ENCODE results near the gene SMYD2. TPM values are rescaled to one million over a fixed set of nuclear protein-coding genes. Genes with fewer than 3 reads are reported as not detected.

SMYD2 gene
- total RNA-seq, 1 experiment from 2014 or later, result 47.5 TPM

GRCh38 chr1:214360525-214361164 lies 79.7 kb downstream of the SMYD2 start:
- peaks cover 34% of the 10 kb centered on the region for H3K36me3 Mint-ChIP-seq (ENCODE audit: insufficient read depth, unreplicated experiment)
- intact Hi-C loops (cut with micrococcal nuclease; ENCODE audit: unreplicated experiment), result no loop called here
- no peaks in the 10 kb centered on the region for H3K9me3 Mint-ChIP-seq (ENCODE audit: low read depth, unreplicated experiment)
- TF ChIP-seq CTCF (IDR thresholded peaks at IDR 0.05; ENCODE audit: unreplicated experiment), result no peak
- no TSS peak for BruUV-seq (replicated peaks)
- CTCF ChIA-PET, result interaction anchor here (0.6 kb wide), 1 partner anchor 27 kb away, joined by 4 read pairs; no protein-coding TSS in a partner anchor
- H3K27me3 Mint-ChIP-seq (ENCODE audit: unreplicated experiment), result no peaks in the 10 kb centered on the region
- DNase-seq, result no peak
- no peaks in the 10 kb centered on the region for H3K4me1 Mint-ChIP-seq (ENCODE audit: low read depth, unreplicated experiment)
- no peak overlapping the region for H3K27ac Mint-ChIP-seq (ENCODE audit: unreplicated experiment)
- H3K4me3 Mint-ChIP-seq (ENCODE audit: low read depth, unreplicated experiment), result no peak overlapping the region

- H3K4me3 Mint-ChIP-seq (ENCODE audit: low read depth, unreplicated experiment), result no peak overlapping the region
- BruUV-seq (replicated peaks), result no TSS peak
- CTCF ChIA-PET, result no interaction called here
- DNase-seq, result no peak
- no peak for TF ChIP-seq CTCF (IDR thresholded peaks at IDR 0.05; ENCODE audit: unreplicated experiment)
- intact Hi-C loops (cut with micrococcal nuclease; ENCODE audit: unreplicated experiment), result no loop called here
- H3K4me1 Mint-ChIP-seq (ENCODE audit: low read depth, unreplicated experiment), result no peaks in the 10 kb centered on the region
- peaks cover 42% of the 10 kb centered on the region for H3K36me3 Mint-ChIP-seq (ENCODE audit: insufficient read depth, unreplicated experiment)
- no peaks in the 10 kb centered on the region for H3K27me3 Mint-ChIP-seq (ENCODE audit: unreplicated experiment)
- no peak overlapping the region for H3K27ac Mint-ChIP-seq (ENCODE audit: unreplicated experiment)
- no peaks in the 10 kb centered on the region for H3K9me3 Mint-ChIP-seq (ENCODE audit: low read depth, unreplicated experiment)
These were observed 80.7 kb downstream of the SMYD2 start for GRCh38 chr1:214361636-214362035.

GRCh38 chr1:214362188-214362882 lies 81.4 kb downstream of the SMYD2 start:
- H3K27ac Mint-ChIP-seq (ENCODE audit: unreplicated experiment), result no peak overlapping the region
- no peaks in the 10 kb centered on the region for H3K9me3 Mint-ChIP-seq (ENCODE audit: low read depth, unreplicated experiment)
- TF ChIP-seq CTCF (IDR thresholded peaks at IDR 0.05; ENCODE audit: unreplicated experiment), result no peak
- BruUV-seq (replicated peaks), result no TSS peak
- peaks cover 40% of the 10 kb centered on the region for H3K36me3 Mint-ChIP-seq (ENCODE audit: insufficient read depth, unreplicated experiment)
- H3K4me1 Mint-ChIP-seq (ENCODE audit: low read depth, unreplicated experiment), result no peaks in the 10 kb centered on the region
- H3K4me3 Mint-ChIP-seq (ENCODE audit: low read depth, unreplicated experiment), result no peak overlapping the region
- no peak for DNase-seq
- intact Hi-C loops (cut with micrococcal nuclease; ENCODE audit: unreplicated experiment), result no loop called here
- no peaks in the 10 kb centered on the region for H3K27me3 Mint-ChIP-seq (ENCODE audit: unreplicated experiment)
- CTCF ChIA-PET, result no interaction called here

- Mint-ChIP-seq H3K27me3 (ENCODE audit: unreplicated experiment) (no peaks in the 10 kb centered on the region), H3K9me3 (ENCODE audit: low read depth, unreplicated experiment) (no peaks in the 10 kb centered on the region), H3K27ac (ENCODE audit: unreplicated experiment) (no peak overlapping the region), H3K4me3 (ENCODE audit: low read depth, unreplicated experiment) (no peak overlapping the region), H3K36me3 (ENCODE audit: insufficient read depth, unreplicated experiment) (peaks cover 41% of the 10 kb centered on the region), H3K4me1 (ENCODE audit: low read depth, unreplicated experiment) (no peaks in the 10 kb centered on the region)
- no TSS peak for BruUV-seq (replicated peaks)
- DNase-seq, result no peak
- no peak for TF ChIP-seq CTCF (IDR thresholded peaks at IDR 0.05; ENCODE audit: unreplicated experiment)
- CTCF ChIA-PET, result no interaction called here
- intact Hi-C loops (cut with micrococcal nuclease; ENCODE audit: unreplicated experiment), result no loop called here
These were observed 82.4 kb downstream of the SMYD2 start for GRCh38 chr1:214363386-214363785.
